OCI-LY1 (cell line): ENCODE measurements around the gene GJB3.
"Not testable (repeated sequence)": the region's sequence is repeated elsewhere in the genome, so short reads cannot be mapped to it uniquely, and the experiment has no call there.

Experiments used
- H2AFZ ChIP-seq: fragments of 200-600 bp; sonication (generic), shearing (Covaris generic); 2 replicates; pipeline ENCODE4 v1.6.0; 2014; ENCODE audit warnings: antibody characterized with exemption, mild to moderate bottlenecking, low read length
- H3F3A ChIP-seq: fragments of 200-600 bp; sonication (generic), shearing (Covaris generic); 2 replicates; pipeline ENCODE4 v1.6.0; 2014; ENCODE audit warnings: mild to moderate bottlenecking, antibody characterized with exemption, low read length, moderate library complexity; ENCODE audit not compliant: insufficient read depth
- H3K27ac ChIP-seq: fragments of 200-600 bp; sonication (generic); 2 replicates; pipeline ENCODE4 v1.5.1; 2014; ENCODE audit warnings: low read length, mixed run types, mild to moderate bottlenecking, low read depth; ENCODE audit not compliant: poor library complexity, severe bottlenecking
- H3K27me3 ChIP-seq: fragments of 200-600 bp; sonication (generic); 2 replicates; pipeline ENCODE4 v1.6.0; 2014; ENCODE audit warnings: antibody characterized with exemption, mild to moderate bottlenecking, low read length, moderate library complexity; ENCODE audit not compliant: insufficient read depth
- H3K36me3 ChIP-seq: fragments of 200-600 bp; sonication (generic); 2 replicates; pipeline ENCODE4 v1.6.1; 2014; ENCODE audit warnings: mild to moderate bottlenecking, antibody characterized with exemption, low read length, moderate library complexity, mixed read lengths; ENCODE audit not compliant: insufficient read depth
- H3K4me1 ChIP-seq: fragments of 200-600 bp; sonication (generic); 2 replicates; pipeline ENCODE4 v1.5.1; 2014; ENCODE audit warnings: mild to moderate bottlenecking, low read length, moderate library complexity; ENCODE audit not compliant: insufficient read depth, severe bottlenecking
- H3K4me2 ChIP-seq: fragments of 200-600 bp; sonication (generic), shearing (Covaris generic); 2 replicates; pipeline ENCODE4 v1.6.1; 2014; ENCODE audit warnings: low read length
- H3K4me3 ChIP-seq: fragments of 200-600 bp; sonication (generic); 2 replicates; pipeline ENCODE4 v1.5.1; 2014; ENCODE audit warnings: low read length, low read depth, mild to moderate bottlenecking, mixed read lengths; ENCODE audit not compliant: poor library complexity, severe bottlenecking
- H3K79me2 ChIP-seq: fragments of 200-600 bp; shearing (Covaris generic); 2 replicates; pipeline ENCODE4 v1.6.1; 2016; ENCODE audit warnings: mixed run types, low read length, mixed read lengths; ENCODE audit not compliant: insufficient read depth
- H3K9ac ChIP-seq: fragments of 200-600 bp; sonication (generic), shearing (Covaris generic); 2 replicates; pipeline ENCODE4 v1.6.1; 2014; ENCODE audit warnings: mild to moderate bottlenecking, low read length, mixed read lengths
- H3K9me2 ChIP-seq: fragments of 200-600 bp; sonication (generic), shearing (Covaris generic); 2 replicates; pipeline ENCODE4 v1.6.1; 2014; ENCODE audit warnings: low read depth, mild to moderate bottlenecking, low read length, mixed read lengths
- H3K9me3 ChIP-seq: fragments of 200-600 bp; shearing (Covaris generic); 2 replicates; pipeline ENCODE4 v1.6.1; 2014; ENCODE audit warnings: low read length, mixed read lengths
- H4K20me1 ChIP-seq: fragments of 200-600 bp; sonication (generic), shearing (Covaris generic); 2 replicates; pipeline ENCODE4 v1.6.0; 2016; ENCODE audit warnings: mild to moderate bottlenecking, low read length; ENCODE audit not compliant: insufficient read depth
- CTCF ChIP-seq: fragments of 200-600 bp; sonication (generic), shearing (Covaris generic); IDR thresholded peaks from 2 replicates; pipeline ENCODE4 v1.5.1; 2017; ENCODE audit warnings: mild to moderate bottlenecking, antibody characterized with exemption, low read length, moderate library complexity, mixed read lengths
- EZH2 ChIP-seq: fragments of 200-600 bp; sonication (generic), shearing (Covaris generic); IDR thresholded peaks from 2 replicates; pipeline ENCODE4 v1.8.0; 2017; ENCODE audit warnings: borderline replicate concordance, mixed run types, mild to moderate bottlenecking, antibody characterized with exemption, low read length, moderate library complexity, mixed read lengths

GJB3 gene

GRCh38 chr1:34770891-34771504, 10.0 kb upstream of the GJB3 start:
- no peak for TF ChIP-seq CTCF
- TF ChIP-seq EZH2: no peak

GRCh38 chr1:34771573-34772371, 9.2 kb upstream of the GJB3 start:
- Histone ChIP-seq H2AFZ (no peak overlapping the region), H3K36me3 (no peaks in the 10 kb centered on the region)

More at GRCh38 chr1:34770891-34771504, 10.0 kb upstream of the GJB3 start:
- Histone ChIP-seq H2AFZ (no peak overlapping the region), H3K27ac (no peak overlapping the region), H3K4me2 (no peak overlapping the region), H3K4me3 (no peak overlapping the region), H3K4me1 (no peaks in the 10 kb centered on the region), H3K9me3 (no peaks in the 10 kb centered on the region), H4K20me1 (no peaks in the 10 kb centered on the region), H3F3A (no peaks in the 10 kb centered on the region), H3K9ac (no peak overlapping the region), H3K36me3 (no peaks in the 10 kb centered on the region), H3K9me2 (no peaks in the 10 kb centered on the region), H3K27me3 (no peaks in the 10 kb centered on the region), H3K79me2 (no peaks in the 10 kb centered on the region)

DNA sequence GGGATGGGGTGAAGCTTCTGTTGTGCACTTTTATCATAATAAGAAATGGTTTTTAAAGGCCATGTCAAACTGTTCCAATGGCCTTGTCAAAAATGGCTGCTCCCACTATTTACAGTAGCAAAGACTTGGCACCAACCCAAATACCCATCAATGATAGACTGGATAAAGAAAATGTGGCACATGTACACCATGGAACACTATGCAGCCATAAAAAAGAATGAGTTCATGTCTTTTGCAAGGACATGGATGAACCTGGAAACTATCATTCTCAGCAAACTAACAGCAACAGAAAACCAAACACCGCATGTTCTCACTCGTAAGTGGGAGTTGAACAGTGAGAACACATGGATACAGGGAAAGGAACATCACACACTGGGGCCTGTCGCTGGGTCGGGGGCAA, 7.9 kb upstream of the GJB3 start:
- not testable (repeated sequence) for H4K20me1 ChIP-seq, H3K9me2 ChIP-seq, H3K27me3 ChIP-seq

More at GRCh38 chr1:34771573-34772371, 9.2 kb upstream of the GJB3 start:
- Histone ChIP-seq H3K4me3 (no peak overlapping the region), H3K79me2 (no peaks in the 10 kb centered on the region), H3K27ac (no peak overlapping the region), H4K20me1 (no peaks in the 10 kb centered on the region), H3K27me3 (no peaks in the 10 kb centered on the region), H3K4me2 (no peak overlapping the region), H3F3A (no peaks in the 10 kb centered on the region), H3K4me1 (no peaks in the 10 kb centered on the region), H3K9me3 (no peaks in the 10 kb centered on the region), H3K9ac (no peak overlapping the region), H3K9me2 (no peaks in the 10 kb centered on the region)
- TF ChIP-seq CTCF (no peak), EZH2 (no peak)

More for the DNA sequence above, 7.9 kb upstream of the GJB3 start:
- H3K79me2 ChIP-seq, H3K4me2 ChIP-seq, H3K4me3 ChIP-seq, H3K9ac ChIP-seq, H3K36me3 ChIP-seq, H3K4me1 ChIP-seq, H3K27ac ChIP-seq, H3F3A ChIP-seq, H2AFZ ChIP-seq, H3K9me3 ChIP-seq: not testable (repeated sequence)
